Stomach (tissue), 4 donors: ENCODE measurements around the gene COX5B.

Experiments used
- CTCF ChIP-seq, 7 experiments: fragments of 450-650 bp in 4 of 7; fragments of 200-600 bp in 3 of 7; sonication (generic) in 3 of 7; IDR thresholded peaks; one replicate each; pipeline ENCODE4 v1.5.1; 2016 to 2019; ENCODE audit warnings: antibody characterized with exemption in 7 of 7, control low read depth in 2 of 7, mild to moderate bottlenecking in 1 of 7
- POLR2A ChIP-seq, 4 donors: fragments of 450-650 bp; IDR thresholded peaks; one replicate each; pipeline ENCODE4 v1.6.1; 2016; ENCODE audit warnings: antibody characterized with exemption in 4 of 4, control low read depth in 2 of 4, mild to moderate bottlenecking in 1 of 4, moderate library complexity in 1 of 4
- POLR2AphosphoS5 ChIP-seq, 3 donors: sonication (generic); formaldehyde crosslinking; IDR thresholded peaks; one replicate each; pipeline ENCODE4 v1.6.1; 2016; ENCODE audit warnings: antibody characterized with exemption in 3 of 3

- TF ChIP-seq CTCF (IDR thresholded peaks at IDR 0.05) (no peak), POLR2AphosphoS5 (IDR thresholded peaks at IDR 0.05) (no peak), POLR2A (IDR thresholded peaks at IDR 0.05) (no peak)
Measured at GRCh38 chr2:97653874-97654273, 8.0 kb downstream of the COX5B start.
